MCF 10A (cell line): Measurements from ENCODE around the gene ZKSCAN1. TPM values are rescaled to one million over a fixed set of nuclear protein-coding genes. Genes with fewer than 3 reads are reported as not detected.
"Not testable (repeated sequence)": the region's sequence is repeated elsewhere in the genome, so short reads cannot be mapped to it uniquely, and the experiment has no call there.

Experiments
- BruUV-seq: library from RNA; stranded (reverse); fragments of 400-500 nt; replicated peaks from 2 replicates; lab custom pipeline; 2021; lab: Mats Ljungman, UMichigan
- CTCF ChIA-PET: fragments of 300-600 bp; sonication (Branson Sonifier 250); formaldehyde crosslinking; extraction: SDS; loops from one replicate; lab custom pipeline; 2021; ENCODE audit warnings: antibody characterized with exemption, inconsistent platforms; lab: Yijun Ruan, JAX
- POLR2A ChIA-PET: fragments of 300-600, 350-650 bp; sonication (Branson Sonifier 250); formaldehyde crosslinking; extraction: SDS; loops from one replicate; lab custom pipeline; 2020; ENCODE audit warnings: antibody characterized with exemption, inconsistent platforms; lab: Yijun Ruan, JAX
- DNase-seq: peaks from one replicate; pipeline ENCODE4 v3.0.0-alpha.2; 2018; ENCODE audit not compliant: unreplicated experiment
- H3K27ac Mint-ChIP-seq: one replicate; pipeline ENCODE4 v1.8.0; 2022; ENCODE audit warnings: mild to moderate bottlenecking, low read depth, mixed read lengths; ENCODE audit not compliant: unreplicated experiment
- H3K27me3 Mint-ChIP-seq: one replicate; pipeline ENCODE4 v1.8.0; 2022; ENCODE audit warnings: mixed read lengths; ENCODE audit not compliant: insufficient read depth, unreplicated experiment
- H3K36me3 Mint-ChIP-seq: one replicate; pipeline ENCODE4 v1.8.0; 2022; ENCODE audit warnings: mild to moderate bottlenecking, moderate library complexity, mixed read lengths; ENCODE audit not compliant: insufficient read depth, unreplicated experiment
- H3K4me1 Mint-ChIP-seq: one replicate; pipeline ENCODE4 v1.8.0; 2022; ENCODE audit warnings: mixed read lengths; ENCODE audit not compliant: insufficient read depth, unreplicated experiment
- H3K4me3 Mint-ChIP-seq: one replicate; pipeline ENCODE4 v1.8.0; 2022; ENCODE audit warnings: mild to moderate bottlenecking, moderate library complexity, mixed read lengths; ENCODE audit not compliant: unreplicated experiment
- H3K9me3 Mint-ChIP-seq: one replicate; pipeline ENCODE4 v1.8.0; 2022; ENCODE audit warnings: mixed read lengths; ENCODE audit not compliant: unreplicated experiment
- intact Hi-C: fragments of 100-400 bp; cut with micrococcal nuclease; formaldehyde crosslinking; loops from 2 replicates; pipeline ENCODE4 v1.14.1; 2022
- total RNA-seq: library from RNA; stranded (reverse); gene quantifications from 2 replicates; pipeline ENCODE4 v1.2.3, GENCODE V29; 2022
- TF ChIP-seq, protein P1 (sequence below): fragments of 200-600 bp; IDR thresholded peaks from one replicate; pipeline ENCODE4 v1.8.0; 2022; ENCODE audit warnings: antibody characterized with exemption, mild to moderate bottlenecking; ENCODE audit not compliant: unreplicated experiment

The ZKSCAN1 gene
- total RNA-seq, 1 experiment from 2014 or later: 80.2 TPM

DNA sequence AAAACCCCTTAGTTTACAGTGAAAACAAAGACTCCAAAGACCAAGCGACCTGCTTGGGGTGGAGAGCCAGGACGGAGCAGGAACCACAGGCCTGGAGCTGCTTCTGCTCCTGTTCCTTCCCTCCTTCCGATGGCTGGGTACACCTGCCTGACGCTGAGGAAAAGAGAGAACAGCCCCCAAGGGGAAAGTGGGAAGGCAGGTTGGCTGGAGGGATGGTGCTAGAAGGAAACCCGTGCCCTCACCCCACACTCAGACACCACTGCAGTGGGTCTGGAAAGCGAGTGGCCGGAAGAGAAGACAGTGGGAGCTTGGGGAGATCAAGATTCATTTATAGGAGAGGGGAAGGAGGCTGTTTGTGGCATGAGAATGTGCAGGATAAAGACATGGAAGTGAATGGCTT, 34.3 kb upstream of the ZKSCAN1 start:
- H3K4me3 Mint-ChIP-seq, POLR2A ChIA-PET, BruUV-seq, intact Hi-C loops, H3K36me3 Mint-ChIP-seq, H3K9me3 Mint-ChIP-seq, DNase-seq, H3K4me1 Mint-ChIP-seq, H3K27ac Mint-ChIP-seq: not testable (repeated sequence)
- H3K27me3 Mint-ChIP-seq: peaks cover 15% of the 10 kb centered on the region
- CTCF ChIA-PET: interaction anchor here (2.0 to 5.0 kb wide), 3 partner anchors 8 to 67 kb away, joined by 9 to 48 read pairs (median 26); no protein-coding TSS in a partner anchor

DNA sequence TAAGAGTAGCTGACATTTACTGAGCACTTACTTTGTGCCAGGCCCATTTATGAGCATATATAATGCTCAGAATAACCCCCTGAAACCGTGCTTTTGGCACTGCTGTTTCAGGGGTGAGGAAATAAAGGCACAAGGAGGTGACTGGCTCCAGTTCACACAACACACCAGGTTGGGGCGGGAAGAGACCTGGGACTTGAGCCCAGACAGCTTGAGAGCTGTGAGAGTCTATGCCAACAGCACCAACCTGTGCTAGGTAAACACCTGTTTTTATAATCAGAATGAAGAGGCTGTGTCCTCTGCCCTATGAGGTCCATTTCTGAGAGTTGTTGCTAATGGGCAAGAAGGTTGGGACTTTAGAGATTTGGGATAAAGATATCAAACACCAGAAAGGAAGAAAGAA, 30.8 kb upstream of the ZKSCAN1 start:
- ChIA-PET POLR2A (no interaction called here), CTCF (interaction anchor here (0.6 to 10.9 kb wide), 2 partner anchors 65 to 68 kb away, joined by 3 to 214 read pairs; partner anchors contain the start of genes TRIM4 and ZSCAN21)
- H3K27me3 Mint-ChIP-seq: peaks cover 15% of the 10 kb centered on the region
- H3K4me3 Mint-ChIP-seq: no peak overlapping the region
- no peaks in the 10 kb centered on the region for H3K36me3 Mint-ChIP-seq
- H3K9me3 Mint-ChIP-seq: no peaks in the 10 kb centered on the region
- no TSS peak for BruUV-seq
- intact Hi-C loops: no loop called here
- no peaks in the 10 kb centered on the region for H3K4me1 Mint-ChIP-seq
- H3K27ac Mint-ChIP-seq: no peak overlapping the region
- no peak for DNase-seq
- TF ChIP-seq, protein P1, sequence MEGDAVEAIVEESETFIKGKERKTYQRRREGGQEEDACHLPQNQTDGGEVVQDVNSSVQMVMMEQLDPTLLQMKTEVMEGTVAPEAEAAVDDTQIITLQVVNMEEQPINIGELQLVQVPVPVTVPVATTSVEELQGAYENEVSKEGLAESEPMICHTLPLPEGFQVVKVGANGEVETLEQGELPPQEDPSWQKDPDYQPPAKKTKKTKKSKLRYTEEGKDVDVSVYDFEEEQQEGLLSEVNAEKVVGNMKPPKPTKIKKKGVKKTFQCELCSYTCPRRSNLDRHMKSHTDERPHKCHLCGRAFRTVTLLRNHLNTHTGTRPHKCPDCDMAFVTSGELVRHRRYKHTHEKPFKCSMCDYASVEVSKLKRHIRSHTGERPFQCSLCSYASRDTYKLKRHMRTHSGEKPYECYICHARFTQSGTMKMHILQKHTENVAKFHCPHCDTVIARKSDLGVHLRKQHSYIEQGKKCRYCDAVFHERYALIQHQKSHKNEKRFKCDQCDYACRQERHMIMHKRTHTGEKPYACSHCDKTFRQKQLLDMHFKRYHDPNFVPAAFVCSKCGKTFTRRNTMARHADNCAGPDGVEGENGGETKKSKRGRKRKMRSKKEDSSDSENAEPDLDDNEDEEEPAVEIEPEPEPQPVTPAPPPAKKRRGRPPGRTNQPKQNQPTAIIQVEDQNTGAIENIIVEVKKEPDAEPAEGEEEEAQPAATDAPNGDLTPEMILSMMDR: no peak

DNA sequence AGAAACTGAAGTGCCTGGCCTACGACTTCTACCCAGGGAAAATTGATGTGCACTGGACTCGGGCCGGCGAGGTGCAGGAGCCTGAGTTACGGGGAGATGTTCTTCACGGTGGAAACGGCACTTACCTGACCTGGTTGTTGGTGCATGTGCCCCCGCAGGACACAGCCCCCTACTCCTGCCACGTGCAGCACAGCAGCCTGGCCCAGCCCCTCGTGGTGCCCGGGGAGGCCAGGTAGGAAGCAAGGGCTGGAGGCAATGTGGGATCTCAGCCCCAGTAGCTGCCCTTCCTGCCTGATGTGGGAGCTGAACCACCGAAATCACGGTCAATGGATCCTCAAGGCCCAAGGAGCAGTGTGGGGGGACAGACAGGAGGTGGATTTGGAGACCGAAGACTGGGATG, 28.1 kb upstream of the ZKSCAN1 start:
- intact Hi-C loops, H3K4me3 Mint-ChIP-seq, H3K9me3 Mint-ChIP-seq, H3K27ac Mint-ChIP-seq, H3K4me1 Mint-ChIP-seq, H3K36me3 Mint-ChIP-seq, DNase-seq, BruUV-seq, POLR2A ChIA-PET: not testable (repeated sequence)
- CTCF ChIA-PET: interaction anchor here (0.6 to 10.9 kb wide), 4 partner anchors 8 to 376 kb away, joined by 3 to 214 read pairs (median 26); partner anchors contain the start of gene TRIM4
- H3K27me3 Mint-ChIP-seq: peaks cover 15% of the 10 kb centered on the region

DNA sequence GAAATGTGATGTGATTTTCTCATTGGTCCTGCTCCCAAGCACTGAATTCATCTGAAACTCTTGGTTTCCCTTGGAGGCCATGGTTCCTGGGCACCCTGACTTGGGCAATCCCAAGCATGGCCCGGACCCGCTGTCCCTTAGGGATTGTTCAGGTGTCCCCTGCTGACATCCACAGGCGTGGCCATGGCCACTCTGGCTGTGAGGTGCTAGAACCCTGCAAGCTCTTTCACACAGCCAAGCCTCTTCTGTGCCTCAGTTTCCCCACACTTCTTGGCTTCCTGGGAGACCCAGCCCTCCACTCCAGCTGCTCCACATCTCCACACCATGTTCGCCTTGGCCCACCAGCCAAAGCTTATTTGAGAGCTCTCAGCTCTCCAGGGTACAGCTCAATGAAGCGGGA, 27.6 kb upstream of the ZKSCAN1 start:
- no peaks in the 10 kb centered on the region for H3K9me3 Mint-ChIP-seq
- ChIA-PET POLR2A (interaction anchor here (0.7 to 1.6 kb wide), 2 partner anchors 70 to 72 kb away, joined by 3 to 5 read pairs; no protein-coding TSS in a partner anchor), CTCF (interaction anchor here (0.6 to 10.9 kb wide), 5 partner anchors 8 to 120 kb away, joined by 3 to 214 read pairs (median 17); partner anchors contain the start of gene TRIM4)
- intact Hi-C loops: no loop called here
- H3K4me3 Mint-ChIP-seq: no peak overlapping the region
- TF ChIP-seq, protein P1: no peak
- no TSS peak for BruUV-seq
- DNase-seq: no peak
- H3K4me1 Mint-ChIP-seq: no peaks in the 10 kb centered on the region
- H3K27me3 Mint-ChIP-seq: peaks cover 15% of the 10 kb centered on the region
- no peak overlapping the region for H3K27ac Mint-ChIP-seq
- H3K36me3 Mint-ChIP-seq: no peaks in the 10 kb centered on the region

DNA sequence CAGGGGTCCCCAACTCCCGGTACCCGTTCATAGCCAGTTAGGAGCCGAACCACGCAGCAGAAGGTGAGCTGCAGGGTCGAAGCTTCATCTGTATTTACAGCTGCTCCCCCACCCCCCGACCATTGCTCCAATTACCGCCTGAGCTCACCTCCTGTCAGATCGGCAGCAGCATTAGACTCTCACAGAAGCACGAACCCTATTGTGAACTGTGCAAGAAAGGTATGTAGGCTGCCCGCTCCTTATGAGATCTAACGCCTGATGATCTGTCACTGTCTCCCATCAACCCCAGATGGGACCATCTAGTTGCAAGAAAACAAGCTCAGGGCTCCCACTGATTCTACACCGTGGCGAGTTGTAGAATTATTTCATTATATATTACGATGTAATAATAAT, 24.9 kb upstream of the ZKSCAN1 start:
- Mint-ChIP-seq H3K27ac (no peak overlapping the region), H3K9me3 (no peaks in the 10 kb centered on the region), H3K27me3 (no peaks in the 10 kb centered on the region), H3K4me3 (no peak overlapping the region), H3K36me3 (no peaks in the 10 kb centered on the region), H3K4me1 (no peaks in the 10 kb centered on the region)
- ChIA-PET POLR2A (interaction anchor here (0.8 to 1.3 kb wide), 4 partner anchors 25 to 150 kb away, joined by 3 to 5 read pairs (median 4); partner anchors contain the start of gene GJC3), CTCF (interaction anchor here (0.6 to 10.9 kb wide), 39 partner anchors 11 to 1526 kb away, joined by 3 to 214 read pairs (median 5); partner anchors contain the start of genes AZGP1, COPS6, GJC3 and TRIM4)
- BruUV-seq: no TSS peak
- no peak for DNase-seq
- intact Hi-C loops: loop anchor here (5.0 kb wide), 1 partner anchor 137 kb away; the partner anchor contains the start of gene MBLAC1
- TF ChIP-seq, protein P1: no peak

DNA sequence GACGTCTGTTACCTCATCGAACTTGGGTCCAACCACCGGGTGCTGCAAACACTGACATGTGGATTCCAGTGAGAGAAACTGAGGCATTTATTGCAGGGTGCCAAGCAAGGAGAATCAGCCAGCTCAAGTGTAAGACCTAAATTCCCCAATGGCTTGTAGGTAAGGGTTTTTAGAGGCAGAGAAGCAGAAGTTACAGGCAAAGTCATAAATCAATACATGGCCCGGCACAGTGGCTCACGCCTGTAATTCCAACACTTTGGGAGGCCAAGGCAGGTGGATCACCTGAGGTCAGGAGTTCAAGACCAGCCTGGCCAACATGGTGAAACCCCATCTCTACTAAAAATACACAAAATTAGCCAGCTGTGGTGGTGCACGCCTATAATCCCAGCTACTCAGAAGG, 23.9 kb upstream of the ZKSCAN1 start:
- not testable (repeated sequence) for H3K36me3 Mint-ChIP-seq, H3K4me3 Mint-ChIP-seq, H3K4me1 Mint-ChIP-seq, H3K27ac Mint-ChIP-seq, DNase-seq, BruUV-seq, H3K27me3 Mint-ChIP-seq, H3K9me3 Mint-ChIP-seq
- ChIA-PET POLR2A (interaction anchor here (0.7 to 1.8 kb wide), 4 partner anchors 16 to 360 kb away, joined by 3 to 4 read pairs (median 4); partner anchors contain the start of gene ZNF3), CTCF (interaction anchor here (0.6 to 10.9 kb wide), 22 partner anchors 11 to 466 kb away, joined by 3 to 214 read pairs (median 6); partner anchors contain the start of genes COPS6, GJC3 and TRIM4)
- intact Hi-C loops: loop anchor here (1.0 to 5.0 kb wide), 3 partner anchors 78 to 360 kb away; partner anchors contain the start of gene MBLAC1
